GM12878 (cell line): ENCODE data around the gene ASB8. TPM values are rescaled to one million over a fixed set of nuclear protein-coding genes. Genes with fewer than 3 reads are reported as not detected.

Experiments used
- ATAC-seq: fragments of 200-7000 bp; cut with Tn5 transposase; 3 replicates; pipeline ENCODE4 v1.9.1; 2020; ENCODE audit warnings: mild to moderate bottlenecking, moderate library complexity
- BruUV-seq: library from RNA; stranded (reverse); fragments of 400-500 nt; replicated peaks from 2 replicates; lab custom pipeline; 2021; lab: Mats Ljungman, UMichigan
- CTCF ChIA-PET: fragments of 300-600 bp; sonication (Branson Sonifier 250); formaldehyde crosslinking; extraction: SDS; loops from one replicate; lab custom pipeline; 2021; ENCODE audit warnings: inconsistent platforms; lab: Yijun Ruan, JAX
- POLR2A ChIA-PET: fragments of 350-600 bp; formaldehyde crosslinking; extraction: SDS; loops from one replicate; lab custom pipeline; 2021; ENCODE audit warnings: inconsistent platforms; lab: Charles Lee
- RAD21 ChIA-PET: fragments of 300-600 bp; sonication (Branson Sonifier 250); formaldehyde crosslinking; loops from one replicate; lab custom pipeline; 2023; ENCODE audit warnings: antibody characterized with exemption; ENCODE audit not compliant: unreplicated experiment; lab: Charles Lee
- SMC1A ChIA-PET: fragments of 300-600 bp; sonication (Branson Sonifier 250); formaldehyde crosslinking; loops from one replicate; lab custom pipeline; 2023; ENCODE audit not compliant: unreplicated experiment, uncharacterized antibody; lab: Charles Lee
- DNase-seq: peaks from one replicate; pipeline ENCODE4 v3.0.0-alpha.2; 2011; ENCODE audit warnings: low read depth, low spot score
- FAIRE-seq: peaks from 3 replicates; lab custom pipeline; 2011; peaks lifted over from hg19 to GRCh38; lab: Jason Lieb, UNC
- H2AFZ ChIP-seq: 2 replicates; pipeline ENCODE4 v1.6.0; 2011; ENCODE audit warnings: low read depth, low read length, control low read depth; ENCODE audit not compliant: control insufficient read depth
- H3K27ac ChIP-seq: 2 replicates; pipeline ENCODE4 v1.5.1; 2011; ENCODE audit warnings: control low read depth; ENCODE audit not compliant: control insufficient read depth, insufficient read depth
- H3K27me3 ChIP-seq, 2 experiments: replicated peaks in 1 of 2; 2 replicates each; pipeline versions ENCODE4 v1.6.0 to v1.6.1; 2011; ENCODE audit warnings: low read length in 1 of 2; ENCODE audit not compliant: control insufficient read depth in 2 of 2, insufficient read depth in 2 of 2
- H3K36me3 ChIP-seq, 2 experiments: 2 replicates each; pipeline ENCODE4 v1.5.1; 2011; ENCODE audit warnings: low read length in 1 of 2; ENCODE audit not compliant: control insufficient read depth in 2 of 2, insufficient read depth in 2 of 2
- H3K4me1 ChIP-seq: 2 replicates; pipeline ENCODE4 v1.6.1; 2011; ENCODE audit warnings: mild to moderate bottlenecking, low read length, moderate library complexity, mixed read lengths; ENCODE audit not compliant: control insufficient read depth, insufficient read depth
- H3K4me2 ChIP-seq: 2 replicates; pipeline ENCODE4 v1.6.0; 2011; ENCODE audit warnings: control low read depth; ENCODE audit not compliant: control insufficient read depth, insufficient read depth
- H3K4me3 ChIP-seq: fragments of 200-600 bp; sonication (generic); 2 replicates; pipeline ENCODE4 v1.5.1; 2016
- H3K79me2 ChIP-seq: 2 replicates; pipeline ENCODE4 v1.6.0; 2011; ENCODE audit warnings: low read length; ENCODE audit not compliant: control insufficient read depth, insufficient read depth
- H3K9ac ChIP-seq: 2 replicates; pipeline ENCODE4 v1.8.0; 2011; ENCODE audit warnings: low read length, control low read depth, mixed read lengths; ENCODE audit not compliant: control insufficient read depth, insufficient read depth
- H3K9me3 ChIP-seq: replicated peaks from 3 replicates; pipeline ENCODE4 v1.5.1; 2011; ENCODE audit warnings: mild to moderate bottlenecking, low read length; ENCODE audit not compliant: control insufficient read depth, insufficient read depth
- H4K20me1 ChIP-seq: 2 replicates; pipeline ENCODE4 v1.6.0; 2011; ENCODE audit not compliant: control insufficient read depth, insufficient read depth
- CHD1 ChIP-seq: IDR thresholded peaks from 2 replicates; pipeline ENCODE4 v1.6.1; 2012; ENCODE audit warnings: low read depth, low read length, improper control_type of control experiment
- E2F8 ChIP-seq: fragments of 450-650 bp; IDR thresholded peaks from 2 replicates; pipeline ENCODE4 v1.6.1; 2018; ENCODE audit warnings: mild to moderate bottlenecking, low read depth, moderate library complexity; ENCODE audit not compliant: partially characterized antibody
- KLF5 ChIP-seq: fragments of 450-650 bp; IDR thresholded peaks from 2 replicates; pipeline ENCODE4 v1.6.1; 2014; ENCODE audit warnings: mild to moderate bottlenecking; ENCODE audit not compliant: partially characterized antibody
- NR2F1 ChIP-seq: fragments of 450-650 bp; conservative IDR thresholded peaks from 2 replicates; pipeline ENCODE4 v1.6.1; 2017; ENCODE audit warnings: mild to moderate bottlenecking
- PAX8 ChIP-seq: fragments of 450-650 bp; IDR thresholded peaks from 2 replicates; pipeline ENCODE4 v1.6.1; 2017; ENCODE audit warnings: mild to moderate bottlenecking, moderate library complexity
- RELB ChIP-seq: fragments of 450-650 bp; IDR thresholded peaks from 2 replicates; pipeline ENCODE4 v1.6.1; 2017; ENCODE audit warnings: low read depth, mild to moderate bottlenecking, moderate library complexity
- WRNIP1 ChIP-seq: IDR thresholded peaks from 2 replicates; pipeline ENCODE4 v1.6.1; 2011; ENCODE audit warnings: low read depth, low read length, improper control_type of control experiment, borderline replicate concordance
- WGBS: methylation state at CpG from one replicate; pipeline ENCODE4 v1.1.6; 2016; ENCODE audit warnings: low lambda C conversion rate; ENCODE audit not compliant: insufficient replicate concordance, insufficient coverage; ENCODE audit errors: missing lambda C conversion rate; 5-methylcytosine and 5-hydroxymethylcytosine counted together
- in situ Hi-C: fragments of 300-500 bp; cut with MboI; formaldehyde crosslinking; loops from 9 replicates; pipeline ENCODE4 v1.14.3; 2018; ENCODE audit warnings: mixed read lengths
- intact Hi-C: fragments of 100-400 bp; cut with micrococcal nuclease; formaldehyde crosslinking; loops from one replicate; pipeline ENCODE4 v1.14.2; 2022; ENCODE audit not compliant: unreplicated experiment
- polyA plus RNA-seq, 11 experiments: library from polyadenylated mRNA; depleted of rRNA in 4 of 11; unstranded in 6 of 11; stranded (reverse) in 5 of 11; fragments of >200 nt; fragmentation: Nextera tagmentation in 4 of 11; fragmentation: Illumina TruSeq in 1 of 11; extraction: Ambion mirVana in 4 of 11; extraction: Trizol in 1 of 11; gene quantifications; 1 replicate in 1 of 11; 2 replicates in 10 of 11; pipeline versions ENCODE4 v1.2.1 to v1.2.3, GENCODE V29; 2011 to 2016; ENCODE audit warnings: inconsistent platforms in 2 of 11, missing spikeins in 2 of 11, low read depth in 1 of 11
- total RNA-seq, 4 experiments: library from RNA; depleted of rRNA in 3 of 4; stranded (reverse); fragments of >200 nt in 3 of 4; fragmentation: Illumina TruSeq in 1 of 4; extraction: Trizol in 1 of 4; gene quantifications; 2 replicates each; pipeline versions ENCODE4 v1.2.1 to v1.2.3, GENCODE V29; 2013 to 2021
- TF ChIP-seq, protein P1 (sequence below): fragments of 450-650 bp; conservative IDR thresholded peaks from 2 replicates; pipeline ENCODE4 v1.6.1; 2017; ENCODE audit warnings: mild to moderate bottlenecking, moderate library complexity

The ASB8 gene
- total and polyA plus RNA-seq, 10 of the 15 experiments (the other 5 are each of a cell fraction or from before 2014, with no cell fraction given), result 23.7 to 48.0 (median 29.1) TPM

GRCh38 chr12:48143898-48144297, 13.4 kb downstream of the ASB8 start:
- Histone ChIP-seq H3K27ac (no peak overlapping the region), H3K4me3 (no peak overlapping the region), H3K9ac (no peak overlapping the region), H3K4me2 (no peak overlapping the region), H3K36me3 (peaks cover 22 to 41% of the 10 kb centered on the region in 2 experiments), H3K79me2 (no peaks in the 10 kb centered on the region), H2AFZ (no peak overlapping the region), H3K4me1 (no peaks in the 10 kb centered on the region; the same call in 1 of the 2 replicates), H3K9me3 (no peaks in the 10 kb centered on the region), H4K20me1 (no peaks in the 10 kb centered on the region)
- DNase-seq (no peak), FAIRE-seq (no peak), ATAC-seq (no peak)
- SMC1A ChIA-PET, result interaction anchor here (1.2 to 1.5 kb wide), 2 partner anchors 8 to 17 kb away, joined by 3 read pairs; no protein-coding TSS in a partner anchor
- intact Hi-C loops (no loop called here), in situ Hi-C loops (no loop called here)
- POLR2A ChIA-PET, result no interaction called here
- CTCF ChIA-PET, result no interaction called here
- WGBS, result 91% methylated on average over 2 of the region's 2 CpGs
- BruUV-seq, result no TSS peak
- RAD21 ChIA-PET, result no interaction called here
- TF ChIP-seq KLF5 (no peak), WRNIP1 (no peak), NR2F1 (no peak), CHD1 (no peak), PAX8 (no peak), RELB (no peak), E2F8 (no peak)
- TF ChIP-seq, protein P1, sequence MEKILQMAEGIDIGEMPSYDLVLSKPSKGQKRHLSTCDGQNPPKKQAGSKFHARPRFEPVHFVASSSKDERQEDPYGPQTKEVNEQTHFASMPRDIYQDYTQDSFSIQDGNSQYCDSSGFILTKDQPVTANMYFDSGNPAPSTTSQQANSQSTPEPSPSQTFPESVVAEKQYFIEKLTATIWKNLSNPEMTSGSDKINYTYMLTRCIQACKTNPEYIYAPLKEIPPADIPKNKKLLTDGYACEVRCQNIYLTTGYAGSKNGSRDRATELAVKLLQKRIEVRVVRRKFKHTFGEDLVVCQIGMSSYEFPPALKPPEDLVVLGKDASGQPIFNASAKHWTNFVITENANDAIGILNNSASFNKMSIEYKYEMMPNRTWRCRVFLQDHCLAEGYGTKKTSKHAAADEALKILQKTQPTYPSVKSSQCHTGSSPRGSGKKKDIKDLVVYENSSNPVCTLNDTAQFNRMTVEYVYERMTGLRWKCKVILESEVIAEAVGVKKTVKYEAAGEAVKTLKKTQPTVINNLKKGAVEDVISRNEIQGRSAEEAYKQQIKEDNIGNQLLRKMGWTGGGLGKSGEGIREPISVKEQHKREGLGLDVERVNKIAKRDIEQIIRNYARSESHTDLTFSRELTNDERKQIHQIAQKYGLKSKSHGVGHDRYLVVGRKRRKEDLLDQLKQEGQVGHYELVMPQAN, result no peak
- TF ChIP-seq, all 136 proteins: peak for 0
- H3K27me3 ChIP-seq, result no peaks in the 10 kb centered on the region
